ENCODE results near the gene SLC9A5.

DNA sequence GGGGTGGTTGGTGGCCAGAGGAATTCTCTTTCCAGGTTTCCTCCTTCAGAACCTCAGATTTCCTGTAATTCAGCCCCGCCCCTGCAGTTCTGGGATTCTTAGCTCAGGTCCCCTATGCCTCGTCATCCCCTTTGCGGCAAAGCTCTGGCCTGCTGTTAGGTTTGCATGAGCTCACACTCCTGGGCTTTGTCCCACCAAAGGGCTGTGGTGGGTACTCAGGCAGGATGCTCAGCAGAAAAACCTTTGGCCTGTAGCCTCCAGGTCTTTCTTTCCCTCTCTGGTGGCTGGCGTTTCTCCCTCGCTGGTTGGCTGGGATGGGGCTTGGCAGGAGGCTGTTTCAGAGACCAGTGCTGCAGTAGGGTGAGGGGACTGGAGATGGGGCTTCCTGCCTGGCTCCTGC, 21.0 kb downstream of the SLC9A5 start:
- TF ChIP-seq, protein P1, sequence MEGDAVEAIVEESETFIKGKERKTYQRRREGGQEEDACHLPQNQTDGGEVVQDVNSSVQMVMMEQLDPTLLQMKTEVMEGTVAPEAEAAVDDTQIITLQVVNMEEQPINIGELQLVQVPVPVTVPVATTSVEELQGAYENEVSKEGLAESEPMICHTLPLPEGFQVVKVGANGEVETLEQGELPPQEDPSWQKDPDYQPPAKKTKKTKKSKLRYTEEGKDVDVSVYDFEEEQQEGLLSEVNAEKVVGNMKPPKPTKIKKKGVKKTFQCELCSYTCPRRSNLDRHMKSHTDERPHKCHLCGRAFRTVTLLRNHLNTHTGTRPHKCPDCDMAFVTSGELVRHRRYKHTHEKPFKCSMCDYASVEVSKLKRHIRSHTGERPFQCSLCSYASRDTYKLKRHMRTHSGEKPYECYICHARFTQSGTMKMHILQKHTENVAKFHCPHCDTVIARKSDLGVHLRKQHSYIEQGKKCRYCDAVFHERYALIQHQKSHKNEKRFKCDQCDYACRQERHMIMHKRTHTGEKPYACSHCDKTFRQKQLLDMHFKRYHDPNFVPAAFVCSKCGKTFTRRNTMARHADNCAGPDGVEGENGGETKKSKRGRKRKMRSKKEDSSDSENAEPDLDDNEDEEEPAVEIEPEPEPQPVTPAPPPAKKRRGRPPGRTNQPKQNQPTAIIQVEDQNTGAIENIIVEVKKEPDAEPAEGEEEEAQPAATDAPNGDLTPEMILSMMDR (IDR thresholded peaks at IDR 0.05): no peak
- no peak for TF ChIP-seq POLR2AphosphoS5 (IDR thresholded peaks at IDR 0.05)
- TF ChIP-seq POLR2A (IDR thresholded peaks at IDR 0.05): no peak
